GM12872 (cell line): ENCODE data around the gene TBC1D19.

Experiments used
- CTCF ChIP-seq: IDR thresholded peaks from 3 replicates; pipeline ENCODE4 v1.5.1; 2011; ENCODE audit warnings: low read depth, mild to moderate bottlenecking, low read length, moderate library complexity; ENCODE audit not compliant: insufficient read depth

The TBC1D19 gene

GRCh38 chr4:26762650-26763049 lies 178.8 kb downstream of the TBC1D19 start:
- TF ChIP-seq CTCF: no peak

GRCh38 chr4:26763063-26763462 lies 179.2 kb downstream of the TBC1D19 start:
- TF ChIP-seq CTCF: no peak

GRCh38 chr4:26763648-26764047 lies 179.8 kb downstream of the TBC1D19 start:
- no peak for TF ChIP-seq CTCF

GRCh38 chr4:26764231-26764630 lies 180.3 kb downstream of the TBC1D19 start:
- TF ChIP-seq CTCF: no peak

- no peak for TF ChIP-seq CTCF
Measured at GRCh38 chr4:26765515-26765914, 181.6 kb downstream of the TBC1D19 start.

GRCh38 chr4:26766141-26766540 lies 182.3 kb downstream of the TBC1D19 start:
- TF ChIP-seq CTCF: no peak

GRCh38 chr4:26772096-26772873 lies 188.4 kb downstream of the TBC1D19 start:
- no peak for TF ChIP-seq CTCF

GRCh38 chr4:26779224-26779623 lies 195.3 kb downstream of the TBC1D19 start:
- no peak for TF ChIP-seq CTCF
